Measurements from ENCODE around the gene CLCA2. TPM values are rescaled to one million over a fixed set of nuclear protein-coding genes. Genes with fewer than 3 reads are reported as not detected.

The CLCA2 gene
- total RNA-seq, 4 donors from 2014 or later, result 0.19 to 38.3 (median 1.7) TPM; not detected in 1

- WGBS, 2 donors (ENCODE audit: low coverage in 1 of 2), result 55 to 83% methylated on average over 6 to 11 of the region's 18 CpGs
- Histone ChIP-seq H3K9me3 (no peaks in the 10 kb centered on the region), H3K36me3 (no peaks in the 10 kb centered on the region), H3K4me3 (peak overlapping the region in 1 of 2 donors; percentile 6), H3K4me1 (peaks cover 0 to 39% (median 5%) of the 10 kb centered on the region in 3 donors), H3K27me3 (no peaks in the 10 kb centered on the region), H3K27ac (peak overlapping the region in 2 of 4 donors; percentile 39 to 50)
- ATAC-seq, result no peak
- no peak for TF ChIP-seq POLR2AphosphoS5 (IDR thresholded peaks at IDR 0.05)
- no peak for TF ChIP-seq EP300 (IDR thresholded peaks at IDR 0.05)
- TF ChIP-seq POLR2A (IDR thresholded peaks at IDR 0.05), result no peak
- TF ChIP-seq, protein P1, sequence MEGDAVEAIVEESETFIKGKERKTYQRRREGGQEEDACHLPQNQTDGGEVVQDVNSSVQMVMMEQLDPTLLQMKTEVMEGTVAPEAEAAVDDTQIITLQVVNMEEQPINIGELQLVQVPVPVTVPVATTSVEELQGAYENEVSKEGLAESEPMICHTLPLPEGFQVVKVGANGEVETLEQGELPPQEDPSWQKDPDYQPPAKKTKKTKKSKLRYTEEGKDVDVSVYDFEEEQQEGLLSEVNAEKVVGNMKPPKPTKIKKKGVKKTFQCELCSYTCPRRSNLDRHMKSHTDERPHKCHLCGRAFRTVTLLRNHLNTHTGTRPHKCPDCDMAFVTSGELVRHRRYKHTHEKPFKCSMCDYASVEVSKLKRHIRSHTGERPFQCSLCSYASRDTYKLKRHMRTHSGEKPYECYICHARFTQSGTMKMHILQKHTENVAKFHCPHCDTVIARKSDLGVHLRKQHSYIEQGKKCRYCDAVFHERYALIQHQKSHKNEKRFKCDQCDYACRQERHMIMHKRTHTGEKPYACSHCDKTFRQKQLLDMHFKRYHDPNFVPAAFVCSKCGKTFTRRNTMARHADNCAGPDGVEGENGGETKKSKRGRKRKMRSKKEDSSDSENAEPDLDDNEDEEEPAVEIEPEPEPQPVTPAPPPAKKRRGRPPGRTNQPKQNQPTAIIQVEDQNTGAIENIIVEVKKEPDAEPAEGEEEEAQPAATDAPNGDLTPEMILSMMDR (IDR thresholded peaks at IDR 0.05), result no peak
These were observed 78.9 kb downstream of the CLCA2 start for GRCh38 chr1:86502721-86503405.

DNA sequence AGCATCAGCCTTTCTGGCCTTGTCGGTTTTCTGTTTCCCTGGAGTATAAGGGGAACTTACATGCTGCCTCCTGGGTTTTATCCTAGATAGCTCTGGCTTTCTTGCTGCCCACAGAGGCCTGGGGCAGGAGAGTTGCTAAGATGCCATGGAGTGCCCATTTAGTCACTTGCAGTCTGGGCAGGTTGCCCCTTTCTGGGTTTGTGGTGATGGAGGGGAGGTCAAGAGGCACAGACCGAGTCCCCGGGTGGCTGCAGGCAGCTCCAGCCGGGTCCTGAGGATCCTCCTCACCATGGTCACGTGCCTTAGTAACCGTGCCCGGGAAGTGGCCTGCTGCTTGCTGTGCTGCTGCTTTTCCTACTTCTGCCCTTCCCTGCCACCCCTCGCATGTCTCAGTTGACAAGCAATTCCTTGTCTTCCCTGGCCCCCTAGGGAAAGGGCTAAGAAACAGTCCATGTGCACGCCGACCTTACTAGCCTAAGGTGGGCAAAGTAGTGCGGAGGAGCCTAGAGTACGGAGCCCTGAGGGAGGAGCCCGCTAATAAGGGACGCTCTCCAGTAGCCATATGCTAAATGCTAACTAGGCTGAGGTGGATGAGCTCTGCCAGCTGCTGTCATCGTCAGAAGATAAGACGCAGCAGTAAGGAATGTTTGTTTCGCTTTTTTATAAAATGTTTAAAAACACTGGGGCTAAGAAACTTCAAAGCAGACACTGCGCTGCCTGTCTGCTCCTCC is 79.6 kb downstream of the CLCA2 start:
- WGBS, 2 donors (ENCODE audit: low coverage in 1 of 2), result 14 to 24% methylated on average over 5 to 10 of the region's 18 CpGs
- Histone ChIP-seq H3K4me3 (peak overlapping the region; percentile 28 to 39), H3K36me3 (no peaks in the 10 kb centered on the region), H3K4me1 (peaks cover 0 to 39% (median 5%) of the 10 kb centered on the region in 3 donors), H3K27ac (peak overlapping the region; percentile 20 to 70 (median 44)), H3K27me3 (no peaks in the 10 kb centered on the region), H3K9me3 (no peaks in the 10 kb centered on the region)
- TF ChIP-seq EP300 (IDR thresholded peaks at IDR 0.05), result no peak
- TF ChIP-seq, protein P1 (IDR thresholded peaks at IDR 0.05), result no peak
- no peak for ATAC-seq

GRCh38 chr1:86504137-86504479 is 80.1 kb downstream of the CLCA2 start:
- Histone ChIP-seq H3K27me3 (no peaks in the 10 kb centered on the region), H3K27ac (peak overlapping the region; percentile 20 to 70 (median 44)), H3K4me3 (peak overlapping the region; percentile 28 to 39), H3K9me3 (no peaks in the 10 kb centered on the region), H3K4me1 (peaks cover 0 to 39% (median 5%) of the 10 kb centered on the region in 3 donors), H3K36me3 (no peaks in the 10 kb centered on the region)
- no peak for TF ChIP-seq POLR2AphosphoS5 (IDR thresholded peaks at IDR 0.05)
- TF ChIP-seq POLR2A (IDR thresholded peaks at IDR 0.05), result no peak
- no peak for TF ChIP-seq EP300 (IDR thresholded peaks at IDR 0.05)
- TF ChIP-seq, protein P1 (IDR thresholded peaks at IDR 0.05), result no peak
- ATAC-seq, result no peak
- 4 to 33% methylated on average over 2 to 4 of the region's 9 CpGs for WGBS, 2 donors (ENCODE audit: low coverage in 1 of 2)

DNA sequence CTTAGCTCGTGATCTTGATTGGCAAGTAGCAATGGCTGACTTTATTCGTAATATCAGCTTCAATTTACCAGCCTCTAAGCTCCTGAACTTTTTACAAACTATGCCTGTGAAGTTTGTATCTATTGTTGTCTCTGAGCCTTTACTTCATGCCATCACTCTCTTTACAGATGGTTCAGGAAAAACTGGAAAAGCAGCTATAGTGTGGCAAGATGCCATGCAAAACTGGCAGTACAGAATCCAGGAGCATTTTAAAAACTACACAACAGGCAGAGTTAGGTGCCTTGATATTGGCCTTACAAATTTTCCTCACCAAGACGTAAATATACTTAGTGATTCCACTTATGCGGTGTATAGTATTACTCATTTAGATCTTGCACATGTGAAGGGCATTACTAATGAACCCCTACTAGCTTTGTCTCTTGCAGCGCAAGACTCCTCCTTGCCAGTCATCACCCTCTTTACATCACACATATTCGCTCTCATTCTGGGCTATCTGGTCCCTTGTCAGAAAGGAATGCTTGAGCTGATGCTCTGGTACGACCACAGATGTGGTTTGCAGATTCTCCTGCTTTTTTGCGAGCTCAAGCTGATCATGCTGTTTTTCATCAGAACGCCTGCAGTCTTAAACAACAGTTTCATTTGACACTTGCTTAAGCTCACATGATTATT is 81.1 kb downstream of the CLCA2 start:
- Histone ChIP-seq H3K27ac (no peak overlapping the region), H3K4me1 (peaks cover 0 to 39% (median 5%) of the 10 kb centered on the region in 3 donors), H3K4me3 (no peak overlapping the region), H3K36me3 (no peaks in the 10 kb centered on the region), H3K27me3 (no peaks in the 10 kb centered on the region), H3K9me3 (no peaks in the 10 kb centered on the region)
- TF ChIP-seq EP300 (IDR thresholded peaks at IDR 0.05), result no peak
- TF ChIP-seq POLR2AphosphoS5 (IDR thresholded peaks at IDR 0.05), result no peak
- no peak for TF ChIP-seq POLR2A (IDR thresholded peaks at IDR 0.05)
- TF ChIP-seq, protein P1 (IDR thresholded peaks at IDR 0.05), result no peak
- 39 to 77% methylated on average over 5 to 8 of the region's 9 CpGs for WGBS, 2 donors (ENCODE audit: low coverage in 1 of 2)
- ATAC-seq, result no peak

All from gastroesophageal sphincter (tissue), 4 donors.